HG03095 (cell line): ENCODE measurements around the gene MVP.
A peak's percentile ranks its signal among the peaks of the same experiment; 100 is the strongest.
"Not testable (repeated sequence)": the region's sequence is repeated elsewhere in the genome, so short reads cannot be mapped to it uniquely, and the experiment has no call there.

ENCODE experiments used
- ATAC-seq: cut with Tn5 transposase; IDR thresholded peaks from one replicate; pipeline ENCODE4 v1.9.1; 2021; ENCODE audit warnings: moderate library complexity; ENCODE audit not compliant: unreplicated experiment

Gene MVP

DNA sequence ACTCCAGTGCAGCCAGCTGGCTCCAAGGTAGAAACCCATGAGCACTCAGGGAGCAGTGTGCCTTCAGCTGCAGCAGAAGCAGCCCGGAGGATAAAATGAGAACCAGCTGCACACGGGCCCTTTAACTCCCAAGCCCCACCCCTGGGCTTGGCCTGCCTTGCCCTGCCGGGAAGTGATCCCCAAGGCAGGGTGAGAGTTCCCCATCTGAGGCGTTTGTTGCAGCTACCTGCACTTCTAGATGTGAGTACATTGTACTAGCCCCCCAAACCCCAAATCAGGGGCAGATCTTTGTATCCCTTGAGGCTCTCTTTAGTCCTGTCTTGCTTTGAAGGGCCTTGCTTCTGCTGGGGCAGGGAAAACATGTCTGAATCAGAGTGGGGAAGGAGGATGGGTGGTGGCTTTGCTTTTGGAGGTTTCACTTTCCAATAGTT is at the start of gene MVP:
Gene MVP (plus strand): TSS at position 192 of the 431 bp plus-strand sequence. CDS start 10,088 bp downstream, outside the sequence.
- no peak for ATAC-seq

DNA sequence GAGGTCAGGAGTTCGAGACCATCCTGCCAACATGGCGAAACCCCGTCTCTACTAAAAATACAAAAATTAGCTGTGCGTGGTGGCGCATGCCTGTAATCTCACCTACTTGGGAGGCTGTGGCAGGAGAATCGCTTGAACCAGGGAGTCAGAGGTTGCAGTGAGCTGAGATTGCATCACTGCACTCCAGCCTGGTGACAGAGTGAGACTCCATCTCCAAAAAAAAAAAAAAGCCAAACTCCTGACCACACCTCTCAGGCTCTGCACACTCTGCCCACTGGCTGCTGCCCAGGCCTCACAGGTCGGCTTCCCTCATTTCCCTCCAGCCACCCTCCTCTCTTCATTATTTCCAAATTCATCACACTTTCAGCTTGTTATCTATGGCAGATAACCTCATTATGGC is 47.9 kb upstream of the MVP start:
- not testable (repeated sequence) for ATAC-seq

DNA sequence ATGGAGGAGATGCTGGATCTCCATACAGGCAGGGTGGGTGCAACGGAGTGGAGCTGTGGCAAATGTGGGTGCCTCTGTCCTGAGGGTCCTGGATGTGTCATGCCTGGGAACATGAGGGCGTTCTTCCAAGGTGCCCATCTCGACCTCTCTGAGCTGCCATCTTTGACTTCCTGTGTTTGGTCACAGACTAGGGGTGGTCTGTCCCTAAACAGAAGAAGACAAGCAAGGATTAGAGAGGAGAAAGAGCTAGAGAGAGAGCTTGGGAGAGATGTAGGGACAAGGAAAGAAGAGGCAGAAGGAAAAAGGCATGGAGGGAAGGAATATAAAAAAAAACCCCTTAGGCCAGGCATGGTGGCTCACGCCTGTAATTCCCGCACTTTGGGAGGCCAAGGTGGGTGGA is 45.5 kb upstream of the MVP start:
- no peak for ATAC-seq

- no peak for ATAC-seq
Observed at GRCh38 chr16:29775742-29776408, 44.4 kb upstream of the MVP start.

- ATAC-seq, result no peak
Observed at GRCh38 chr16:29777576-29778350, 42.5 kb upstream of the MVP start, which contains the start of gene ZG16. ZG16 (plus strand) TSS chr16:29778256; CDS start chr16:29779267, 1,011 bp downstream.

DNA sequence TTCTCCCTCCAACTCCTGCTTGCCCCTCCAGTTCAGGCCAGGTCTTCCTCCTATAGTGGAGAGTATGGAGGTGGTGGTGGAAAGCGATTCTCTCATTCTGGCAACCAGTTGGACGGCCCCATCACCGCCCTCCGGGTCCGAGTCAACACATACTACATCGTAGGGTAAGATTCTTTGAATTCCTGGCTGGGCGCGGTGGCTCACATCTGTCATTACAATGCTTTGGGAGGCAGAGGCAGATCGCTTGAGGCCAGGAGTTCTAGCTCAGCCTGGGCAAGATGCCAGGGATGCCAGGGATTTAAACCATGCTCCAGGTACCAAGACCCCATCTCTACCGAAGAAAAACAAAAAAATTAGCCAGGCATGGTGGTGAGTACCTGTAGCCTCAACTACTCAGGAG is 40.8 kb upstream of the MVP start:
- no peak for ATAC-seq

DNA sequence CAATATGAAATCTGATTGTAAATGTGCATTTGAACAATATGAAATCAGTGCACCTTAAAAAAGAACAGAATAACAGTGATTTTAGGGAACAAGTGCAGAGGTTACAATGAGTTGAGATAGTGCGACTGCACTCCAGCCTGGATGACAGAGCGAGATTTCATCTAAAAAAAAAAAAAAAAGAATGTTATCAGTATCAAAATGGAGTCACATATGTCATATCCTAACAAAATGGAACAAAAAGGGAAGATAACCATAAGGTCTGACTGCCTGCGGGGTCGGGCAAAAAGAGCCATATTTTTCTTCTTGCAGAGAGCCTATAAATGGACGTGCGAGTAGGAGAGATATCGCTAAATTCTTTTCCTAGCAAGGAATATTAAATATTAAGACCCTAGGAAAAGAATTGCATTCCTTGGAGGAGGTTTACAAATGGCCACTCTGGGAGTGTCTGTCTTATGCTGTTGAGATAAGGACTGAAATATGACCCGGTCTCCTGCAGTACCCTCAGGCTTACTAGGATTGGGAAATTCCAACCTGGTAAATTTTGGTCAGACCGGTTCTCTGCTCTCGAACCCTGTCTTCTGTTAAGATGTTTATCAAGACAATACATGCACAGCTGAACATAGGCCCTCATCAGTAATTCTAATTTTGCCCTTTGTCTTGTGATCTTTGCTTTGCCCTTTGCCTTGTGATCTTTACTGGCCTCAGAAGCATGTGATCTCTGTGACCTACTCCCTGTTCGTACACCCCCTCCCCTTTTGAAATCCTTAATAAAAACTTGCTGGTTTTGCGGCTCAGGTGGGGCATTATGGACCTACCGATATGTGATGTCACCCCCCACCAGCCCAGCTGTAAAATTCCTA is 36.9 kb upstream of the MVP start:
- ATAC-seq, result not testable (repeated sequence)

DNA sequence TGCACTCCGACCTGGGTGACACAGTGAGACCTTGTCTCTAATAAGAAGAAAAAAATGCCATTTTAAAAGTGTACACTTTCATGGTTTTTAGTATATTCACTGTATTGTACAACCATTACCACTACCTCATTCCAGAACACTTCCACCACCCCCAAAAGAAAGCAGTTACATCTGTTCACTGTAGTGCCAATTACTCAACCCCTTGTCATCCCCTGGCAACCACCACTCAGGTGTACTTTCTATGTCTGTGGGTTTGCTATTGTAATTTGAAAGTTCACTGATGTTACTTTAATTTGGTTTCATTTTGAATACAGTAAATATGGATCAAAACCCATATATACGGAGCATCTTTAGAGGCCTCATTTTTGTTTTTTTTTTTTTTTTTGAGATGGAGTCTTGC is 36.1 kb upstream of the MVP start:
- ATAC-seq, result no peak

GRCh38 chr16:29784901-29785500 is 35.3 kb upstream of the MVP start:
- ATAC-seq, result no peak

DNA sequence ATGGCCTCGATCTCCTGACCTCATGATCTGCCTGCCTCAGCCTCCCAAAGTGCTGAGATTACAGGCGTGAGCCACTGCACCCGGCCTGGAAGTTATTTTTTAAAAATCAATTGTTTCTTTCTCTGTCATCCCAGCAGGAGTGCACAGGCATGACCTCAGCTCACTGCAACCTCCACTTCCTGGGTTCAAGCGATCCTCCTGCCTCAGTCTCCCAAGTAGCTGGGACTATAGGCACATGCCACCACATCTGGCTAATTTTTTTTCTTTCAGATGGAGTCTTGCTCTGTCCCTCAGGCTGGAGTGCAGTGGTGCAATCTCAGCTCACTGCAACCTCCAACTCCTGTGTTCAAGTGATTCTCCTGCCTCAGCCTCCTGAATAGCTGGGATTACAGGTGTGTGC is 33.1 kb upstream of the MVP start:
- ATAC-seq, result not testable (repeated sequence)

GRCh38 chr16:29789775-29790182 is 30.5 kb upstream of the MVP start:
- no peak for ATAC-seq

DNA sequence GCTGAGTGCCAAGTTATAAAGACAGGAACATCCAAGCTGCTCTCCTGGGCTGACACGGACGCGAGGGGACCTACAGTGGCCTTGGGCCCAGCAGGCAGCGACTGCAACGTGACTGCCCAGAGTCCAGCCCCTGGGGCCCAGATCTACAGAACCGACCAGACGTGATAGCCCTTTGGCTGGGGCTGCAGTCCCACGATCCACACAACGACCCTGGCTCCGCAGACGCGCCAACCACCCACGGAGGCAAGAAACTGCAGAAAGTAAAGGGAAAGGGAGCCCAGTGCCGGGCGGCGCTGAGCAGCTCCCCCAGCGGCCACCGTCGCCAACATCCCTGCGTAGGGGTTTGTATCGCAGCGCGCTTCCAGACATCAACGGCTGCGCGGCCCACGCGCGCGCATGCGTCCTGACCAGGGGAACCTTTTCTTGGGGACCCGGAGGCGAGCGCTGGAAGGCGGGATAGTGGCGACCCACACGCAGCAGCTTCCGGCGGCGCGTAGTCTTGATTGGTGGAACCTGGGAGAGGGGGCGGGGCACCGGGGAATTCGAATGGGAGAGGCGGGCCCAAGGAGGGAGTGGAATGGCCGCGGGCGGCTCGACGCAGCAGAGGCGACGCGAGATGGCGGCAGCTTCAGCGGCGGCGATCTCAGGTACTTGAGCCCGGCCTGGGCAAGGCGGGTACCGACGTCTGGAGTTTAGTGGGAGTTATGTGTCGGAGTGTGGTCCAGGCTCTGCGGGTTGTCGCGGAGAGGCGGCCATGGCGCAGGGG is 29.9 kb upstream of the MVP start, which contains the start of gene KIF22:
Gene KIF22 (plus strand): TSS at position 569 of the 766 bp plus-strand sequence. CDS start 9 bp downstream, at position 578.
- ATAC-seq, result peak; percentile 92

DNA sequence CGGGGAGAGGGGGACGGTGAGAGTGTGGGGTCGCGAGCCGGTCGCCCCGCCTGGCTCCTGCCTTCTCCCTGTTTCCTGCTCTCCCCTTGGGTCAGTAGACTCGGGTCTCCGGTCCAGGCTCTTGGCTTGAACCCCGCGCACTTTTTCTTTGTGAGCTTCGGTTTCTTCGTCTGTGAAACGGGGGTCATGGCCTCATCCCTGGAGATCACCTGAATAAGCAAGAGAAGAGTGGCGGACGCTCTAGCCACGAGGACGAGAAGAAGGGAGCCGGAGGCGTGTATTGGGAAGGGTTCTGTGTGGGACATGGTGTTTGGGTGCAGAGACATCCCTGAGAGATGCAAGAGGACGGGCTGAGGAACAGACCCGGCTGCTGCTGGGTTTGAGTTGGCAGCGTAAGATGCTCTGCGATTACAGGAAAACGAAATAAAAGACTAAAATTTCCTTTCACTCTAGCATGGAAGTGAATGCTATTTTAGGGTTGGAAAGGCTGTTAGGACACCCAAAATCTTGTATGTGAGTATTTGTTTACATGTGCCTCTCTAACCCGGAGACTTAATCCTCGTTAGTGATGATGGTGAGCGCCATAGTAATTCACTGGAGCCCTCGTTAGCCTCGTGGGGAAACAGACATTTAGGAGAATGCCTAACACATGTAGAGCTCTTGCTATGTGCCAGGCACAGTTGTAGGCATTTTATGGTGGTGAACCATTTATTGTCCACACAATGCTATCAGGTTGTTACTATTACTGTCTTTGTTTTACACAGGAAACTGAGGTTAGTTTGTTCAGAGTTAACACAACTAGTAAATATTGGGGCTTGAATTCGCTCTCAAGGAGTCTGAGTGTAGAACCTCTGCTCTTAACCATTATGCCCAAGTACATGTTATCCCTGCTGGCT is 29.1 kb upstream of the MVP start:
- ATAC-seq, result no peak

DNA sequence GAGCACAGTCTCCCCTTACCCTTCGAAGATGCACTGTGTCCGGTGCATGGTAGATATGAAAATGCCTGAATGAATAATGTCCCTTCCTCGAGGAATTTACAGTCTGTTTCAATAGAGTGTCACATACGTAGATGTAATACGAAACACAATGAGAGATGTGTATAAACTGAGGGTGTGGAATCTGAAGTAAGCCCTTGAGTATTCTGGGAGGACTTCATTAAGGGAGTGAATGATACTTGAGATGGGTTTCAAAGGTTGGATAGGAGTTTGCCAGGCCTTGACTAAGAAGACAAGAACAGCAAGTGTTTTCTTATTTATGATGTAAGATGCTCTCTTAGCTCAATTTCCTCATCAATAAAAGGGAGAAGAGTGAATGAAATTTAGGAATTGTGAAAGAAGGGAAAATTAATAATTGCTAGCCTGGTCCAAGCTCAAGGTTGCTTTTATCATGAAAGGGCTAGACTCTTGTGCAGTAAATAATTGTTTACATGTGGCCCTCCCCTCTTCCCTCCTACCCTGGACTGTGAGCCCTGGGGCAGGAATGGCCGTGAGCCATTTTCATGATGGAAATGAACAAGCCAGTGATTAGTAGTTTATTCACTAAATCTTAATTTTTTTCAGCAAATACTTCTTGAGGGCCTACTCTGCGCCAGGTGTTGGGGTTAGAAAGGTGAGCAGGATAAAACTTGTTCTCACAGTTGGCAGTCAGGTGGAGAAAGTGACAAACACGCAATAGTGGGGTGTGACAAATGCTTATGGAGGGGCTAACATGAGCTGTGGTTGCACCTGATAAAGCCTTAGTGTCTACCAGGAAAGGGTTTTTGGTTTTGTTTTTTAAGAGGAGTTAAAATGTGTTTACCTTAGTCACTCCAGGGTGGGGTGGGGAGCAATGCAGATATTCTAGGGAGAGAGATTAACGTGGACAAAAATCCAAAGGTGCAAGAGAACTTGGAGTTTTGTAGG is 28.1 kb upstream of the MVP start:
- ATAC-seq, result no peak

DNA sequence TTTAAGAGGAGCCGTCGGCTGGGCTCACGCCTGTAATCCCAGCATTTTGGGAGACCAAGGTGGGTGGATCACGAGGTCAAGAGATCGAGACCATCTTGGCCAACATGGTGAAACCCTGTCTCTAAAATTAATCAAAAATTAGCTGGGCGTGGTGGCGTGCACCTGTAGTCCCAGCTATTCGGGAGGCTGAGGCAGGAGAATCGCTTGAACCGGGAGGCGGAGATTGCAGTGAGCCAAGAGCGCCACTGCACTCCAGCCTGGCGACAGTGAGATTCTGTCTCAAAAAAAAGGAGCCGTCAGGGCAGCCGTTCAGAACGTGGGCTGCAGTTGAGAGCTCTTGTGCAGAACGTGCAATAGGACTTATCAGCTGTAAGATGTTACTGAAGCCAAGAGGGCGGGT is 27.1 kb upstream of the MVP start:
- not testable (repeated sequence) for ATAC-seq

- ATAC-seq, result no peak
Observed at GRCh38 chr16:29794231-29794710, 26.0 kb upstream of the MVP start.

GRCh38 chr16:29802416-29802935 is 17.8 kb upstream of the MVP start:
- ATAC-seq, result no peak
